Activated B cell treated with CpG ODN at 0.5 μM for 24 hours (primary cell): Measurements from ENCODE around the gene MACROH2A1. TPM values are rescaled to one million over a fixed set of nuclear protein-coding genes. Genes with fewer than 3 reads are reported as not detected.

Experiments used
- ATAC-seq: fragments of 200-7000 bp; cut with Tn5 transposase; one replicate; pipeline ENCODE4 v1.10.0; 2021; ENCODE audit warnings: low read depth, mild to moderate bottlenecking, moderate library complexity
- CTCF ChIA-PET: fragments of 350-600 bp; sonication (Branson Sonifier 250); formaldehyde crosslinking; loops from one replicate; lab custom pipeline; 2021; ENCODE audit warnings: antibody characterized with exemption; lab: Charles Lee
- POLR2A ChIA-PET: fragments of 350-600 bp; sonication (Branson Sonifier 250); formaldehyde crosslinking; loops from one replicate; lab custom pipeline; 2021; ENCODE audit warnings: antibody characterized with exemption; lab: Charles Lee
- DNase-seq: peaks from one replicate; pipeline ENCODE4 v3.0.0; 2022
- H3K27ac Mint-ChIP-seq: one replicate; pipeline ENCODE4 v1.8.0; 2020; ENCODE audit warnings: mixed read lengths
- H3K27me3 Mint-ChIP-seq: one replicate; pipeline ENCODE4 v1.8.0; 2021; ENCODE audit warnings: mixed read lengths
- H3K36me3 Mint-ChIP-seq: one replicate; pipeline ENCODE4 v1.8.0; 2021; ENCODE audit warnings: low read depth, mixed read lengths
- H3K4me1 Mint-ChIP-seq: one replicate; pipeline ENCODE4 v1.8.0; 2021; ENCODE audit warnings: mixed read lengths
- H3K4me3 Mint-ChIP-seq: one replicate; pipeline ENCODE4 v1.8.0; 2020; ENCODE audit warnings: mild to moderate bottlenecking, mixed read lengths
- H3K9me3 Mint-ChIP-seq: one replicate; pipeline ENCODE4 v1.8.0; 2020; ENCODE audit warnings: mixed read lengths
- CTCF ChIP-seq: fragments of 200-600 bp; IDR thresholded peaks from one replicate; pipeline ENCODE4 v1.8.0; 2022; ENCODE audit warnings: antibody characterized with exemption, mild to moderate bottlenecking
- intact Hi-C: fragments of 100-400 bp; cut with micrococcal nuclease; formaldehyde crosslinking; loops from one replicate; pipeline ENCODE4 v1.15.1; 2024
- total RNA-seq: library from RNA; stranded (reverse); gene quantifications from 2 replicates; pipeline ENCODE4 v1.2.3, GENCODE V29; 2022

MACROH2A1 gene
- total RNA-seq, 1 donor from 2014 or later: 125 TPM

GRCh38 chr5:135289651-135290050, 109.4 kb downstream of the MACROH2A1 start:
- intact Hi-C loops: no loop called here
- CTCF ChIA-PET: no interaction called here
- DNase-seq (no peak), ATAC-seq (no peak)
- H3K4me1 Mint-ChIP-seq: no peaks in the 10 kb centered on the region
- no peak for TF ChIP-seq CTCF
- H3K9me3 Mint-ChIP-seq: peaks cover 9% of the 10 kb centered on the region
- no peaks in the 10 kb centered on the region for H3K36me3 Mint-ChIP-seq
- no peak overlapping the region for H3K27ac Mint-ChIP-seq
- H3K27me3 Mint-ChIP-seq: peaks cover 40% of the 10 kb centered on the region
- POLR2A ChIA-PET: no interaction called here
- H3K4me3 Mint-ChIP-seq: no peak overlapping the region

GRCh38 chr5:135287551-135287950, 111.5 kb downstream of the MACROH2A1 start:
- no peak overlapping the region for H3K27ac Mint-ChIP-seq
- H3K36me3 Mint-ChIP-seq: no peaks in the 10 kb centered on the region
- H3K27me3 Mint-ChIP-seq: peaks cover 41% of the 10 kb centered on the region
- CTCF ChIA-PET: no interaction called here
- H3K4me1 Mint-ChIP-seq: no peaks in the 10 kb centered on the region
- TF ChIP-seq CTCF: no peak
- POLR2A ChIA-PET: no interaction called here
- H3K9me3 Mint-ChIP-seq: peaks cover 10% of the 10 kb centered on the region
- no peak for DNase-seq
- no peak for ATAC-seq
- intact Hi-C loops: no loop called here
- H3K4me3 Mint-ChIP-seq: no peak overlapping the region

Other genes starting within 250 kb of the MACROH2A1 start
- gene DCANP1, start 48.1 kb upstream of the MACROH2A1 start, total RNA-seq: not detected in 2 replicates
- not detected in 2 replicates for gene TIFAB, start 53.1 kb upstream of the MACROH2A1 start, total RNA-seq
- not detected in 2 replicates for gene NEUROG1, start 136.7 kb upstream of the MACROH2A1 start, total RNA-seq
- not detected in 2 replicates for gene CXCL14, start 179.8 kb upstream of the MACROH2A1 start, total RNA-seq